Glomerular endothelial cell (primary cell): ENCODE measurements around the gene CREBZF. TPM values are rescaled to one million over a fixed set of nuclear protein-coding genes. Genes with fewer than 3 reads are reported as not detected.
"Not testable (repeated sequence)": the region's sequence is repeated elsewhere in the genome, so short reads cannot be mapped to it uniquely, and the experiment has no call there.

Experiments used
- DNase-seq: peaks from one replicate; pipeline ENCODE4 v3.0.0-alpha.2; 2011; ENCODE audit warnings: low read depth, low spot score; ENCODE audit errors: extremely low read depth
- total RNA-seq: library from RNA; depleted of rRNA; stranded (reverse); fragments of >200 nt; gene quantifications from 2 replicates; pipeline ENCODE4 v1.2.3, GENCODE V29; 2015

The CREBZF gene
- total RNA-seq, 1 donor from 2014 or later, result 29.0 TPM

GRCh38 chr11:85672105-85672902 is 7.4 kb upstream of the CREBZF start:
- DNase-seq, result no peak

GRCh38 chr11:85670949-85671663 is 6.2 kb upstream of the CREBZF start:
- not testable (repeated sequence) for DNase-seq

- no peak for DNase-seq
Observed at GRCh38 chr11:85668157-85668556, 3.2 kb upstream of the CREBZF start.

- no peak for DNase-seq
Observed at GRCh38 chr11:85666687-85667086, 1.8 kb upstream of the CREBZF start.

GRCh38 chr11:85665733-85666132 is 804 bp upstream of the CREBZF start:
- DNase-seq, result no peak

GRCh38 chr11:85663753-85664614 is 945 bp downstream of the CREBZF start:
- DNase-seq, result no peak

- no peak for DNase-seq
Observed at GRCh38 chr11:85663080-85663752, 1.7 kb downstream of the CREBZF start.

GRCh38 chr11:85661972-85662664 is 2.8 kb downstream of the CREBZF start:
- DNase-seq, result no peak

GRCh38 chr11:85658180-85658579 is 6.7 kb downstream of the CREBZF start:
- DNase-seq, result no peak

GRCh38 chr11:85656777-85657176 is 8.2 kb downstream of the CREBZF start:
- DNase-seq, result no peak

GRCh38 chr11:85654343-85654742 is 10.6 kb downstream of the CREBZF start:
- DNase-seq, result not testable (repeated sequence)

- DNase-seq, result no peak
Observed at GRCh38 chr11:85652786-85653447, 12.0 kb downstream of the CREBZF start.

GRCh38 chr11:85651118-85651517 is 13.8 kb downstream of the CREBZF start:
- no peak for DNase-seq

- DNase-seq, result no peak
Observed at GRCh38 chr11:85647604-85648299, 17.2 kb downstream of the CREBZF start, which contains the start of gene TMEM126A. Gene TMEM126A, plus strand, starts transcription at chr11:85647967. Its CDS starts 2,289 bp downstream, at chr11:85650256.

GRCh38 chr11:85647078-85647477 is 17.9 kb downstream of the CREBZF start:
- DNase-seq, result no peak

- DNase-seq, result no peak
Observed at GRCh38 chr11:85643191-85643614, 21.7 kb downstream of the CREBZF start.

- DNase-seq, result no peak
Observed at GRCh38 chr11:85634747-85635146, 30.2 kb downstream of the CREBZF start.

- DNase-seq, result no peak
Observed at GRCh38 chr11:85628771-85629341, 36.1 kb downstream of the CREBZF start.
